MCF 10A (cell line): ENCODE results near the gene CACNA2D4. TPM values are rescaled to one million over a fixed set of nuclear protein-coding genes. Genes with fewer than 3 reads are reported as not detected.

ENCODE experiments used
- BruUV-seq: library from RNA; stranded (reverse); fragments of 400-500 nt; replicated peaks from 2 replicates; lab custom pipeline; 2021; lab: Mats Ljungman, UMichigan
- CTCF ChIA-PET: fragments of 300-600 bp; sonication (Branson Sonifier 250); formaldehyde crosslinking; extraction: SDS; loops from one replicate; lab custom pipeline; 2021; ENCODE audit warnings: antibody characterized with exemption, inconsistent platforms; lab: Yijun Ruan, JAX
- POLR2A ChIA-PET: fragments of 300-600, 350-650 bp; sonication (Branson Sonifier 250); formaldehyde crosslinking; extraction: SDS; loops from one replicate; lab custom pipeline; 2020; ENCODE audit warnings: antibody characterized with exemption, inconsistent platforms; lab: Yijun Ruan, JAX
- DNase-seq: peaks from one replicate; pipeline ENCODE4 v3.0.0-alpha.2; 2018; ENCODE audit not compliant: unreplicated experiment
- H3K27ac Mint-ChIP-seq: one replicate; pipeline ENCODE4 v1.8.0; 2022; ENCODE audit warnings: mild to moderate bottlenecking, low read depth, mixed read lengths; ENCODE audit not compliant: unreplicated experiment
- H3K27me3 Mint-ChIP-seq: one replicate; pipeline ENCODE4 v1.8.0; 2022; ENCODE audit warnings: mixed read lengths; ENCODE audit not compliant: insufficient read depth, unreplicated experiment
- H3K36me3 Mint-ChIP-seq: one replicate; pipeline ENCODE4 v1.8.0; 2022; ENCODE audit warnings: mild to moderate bottlenecking, moderate library complexity, mixed read lengths; ENCODE audit not compliant: insufficient read depth, unreplicated experiment
- H3K4me1 Mint-ChIP-seq: one replicate; pipeline ENCODE4 v1.8.0; 2022; ENCODE audit warnings: mixed read lengths; ENCODE audit not compliant: insufficient read depth, unreplicated experiment
- H3K4me3 Mint-ChIP-seq: one replicate; pipeline ENCODE4 v1.8.0; 2022; ENCODE audit warnings: mild to moderate bottlenecking, moderate library complexity, mixed read lengths; ENCODE audit not compliant: unreplicated experiment
- H3K9me3 Mint-ChIP-seq: one replicate; pipeline ENCODE4 v1.8.0; 2022; ENCODE audit warnings: mixed read lengths; ENCODE audit not compliant: unreplicated experiment
- CTCF ChIP-seq: fragments of 200-600 bp; IDR thresholded peaks from one replicate; pipeline ENCODE4 v1.8.0; 2022; ENCODE audit warnings: antibody characterized with exemption, mild to moderate bottlenecking; ENCODE audit not compliant: unreplicated experiment
- intact Hi-C: fragments of 100-400 bp; cut with micrococcal nuclease; formaldehyde crosslinking; loops from 2 replicates; pipeline ENCODE4 v1.14.1; 2022
- total RNA-seq: library from RNA; stranded (reverse); gene quantifications from 2 replicates; pipeline ENCODE4 v1.2.3, GENCODE V29; 2022

The CACNA2D4 gene
- total RNA-seq, 1 experiment from 2014 or later, result not detected

GRCh38 chr12:1829306-1829900 is 89.0 kb downstream of the CACNA2D4 start:
- Mint-ChIP-seq H3K27me3 (peaks cover 49% of the 10 kb centered on the region), H3K36me3 (peaks cover 5% of the 10 kb centered on the region), H3K9me3 (no peaks in the 10 kb centered on the region), H3K27ac (no peak overlapping the region), H3K4me1 (no peaks in the 10 kb centered on the region), H3K4me3 (no peak overlapping the region)
- no peak for TF ChIP-seq CTCF
- no peak for DNase-seq
- ChIA-PET CTCF (interaction anchor here (0.9 kb wide), 1 partner anchor 110 kb away, joined by 3 read pairs; no protein-coding TSS in a partner anchor), POLR2A (no interaction called here)
- BruUV-seq, result no TSS peak
- intact Hi-C loops, result no loop called here

- Mint-ChIP-seq H3K27ac (no peak overlapping the region), H3K36me3 (peaks cover 5% of the 10 kb centered on the region), H3K4me3 (no peak overlapping the region), H3K9me3 (no peaks in the 10 kb centered on the region), H3K4me1 (no peaks in the 10 kb centered on the region), H3K27me3 (peaks cover 44% of the 10 kb centered on the region)
- no peak for DNase-seq
- ChIA-PET CTCF (interaction anchor here (0.9 kb wide), 1 partner anchor 111 kb away, joined by 3 read pairs; no protein-coding TSS in a partner anchor), POLR2A (no interaction called here)
- TF ChIP-seq CTCF, result no peak
- BruUV-seq, result no TSS peak
- intact Hi-C loops, result no loop called here
Observed at GRCh38 chr12:1828856-1829255, 89.6 kb downstream of the CACNA2D4 start.

- H3K27me3 Mint-ChIP-seq, result peaks cover 41% of the 10 kb centered on the region
- peaks cover 5% of the 10 kb centered on the region for H3K36me3 Mint-ChIP-seq
- no peaks in the 10 kb centered on the region for H3K4me1 Mint-ChIP-seq
- ChIA-PET POLR2A (no interaction called here), CTCF (interaction anchor here (0.9 kb wide), 1 partner anchor 112 kb away, joined by 3 read pairs; no protein-coding TSS in a partner anchor)
- no peak overlapping the region for H3K27ac Mint-ChIP-seq
- H3K4me3 Mint-ChIP-seq, result no peak overlapping the region
- no peak for TF ChIP-seq CTCF
- H3K9me3 Mint-ChIP-seq, result no peaks in the 10 kb centered on the region
- intact Hi-C loops, result no loop called here
- no TSS peak for BruUV-seq
- no peak for DNase-seq
Observed at GRCh38 chr12:1827826-1828805, 90.3 kb downstream of the CACNA2D4 start.
